Sigmoid colon (tissue), 7 donors: ENCODE data around the gene TTYH1. TPM values are rescaled to one million over a fixed set of nuclear protein-coding genes. Genes with fewer than 3 reads are reported as not detected.

Source experiments
- DNase-seq: peaks from one replicate; pipeline ENCODE4 v3.0.0-alpha.2; 2019
- H3K27ac ChIP-seq, 4 donors: fragments of 200-600 bp; sonication (generic); one replicate each; pipeline ENCODE4 v1.5.1; 2016 to 2019; ENCODE audit warnings: mild to moderate bottlenecking in 1 of 4
- H3K27me3 ChIP-seq, 3 donors: fragments of 200-600 bp; sonication (generic); one replicate each; pipeline ENCODE4 v1.5.1; 2019; ENCODE audit warnings: mild to moderate bottlenecking in 1 of 3
- H3K36me3 ChIP-seq, 4 donors: fragments of 200-600 bp; sonication (generic); one replicate each; pipeline ENCODE4 v1.5.1; 2016 to 2019
- H3K4me1 ChIP-seq, 4 donors: fragments of 200-600 bp; sonication (generic); one replicate each; pipeline ENCODE4 v1.5.1; 2017 to 2019
- H3K4me3 ChIP-seq, 4 donors: fragments of 200-600 bp; sonication (generic); one replicate each; pipeline ENCODE4 v1.5.1; 2017 to 2019; ENCODE audit warnings: mild to moderate bottlenecking in 2 of 4, moderate library complexity in 1 of 4
- H3K9me3 ChIP-seq, 4 donors: fragments of 200-600 bp in 3 of 4; sonication (generic) in 3 of 4; one replicate each; pipeline versions ENCODE4 v1.5.1 to v1.6.1; 2013 to 2019
- CTCF ChIP-seq, 4 experiments: fragments of 450-650 bp in 3 of 4; fragments of 200-600 bp in 1 of 4; IDR thresholded peaks; one replicate each; pipeline ENCODE4 v1.5.1; 2016 to 2019; ENCODE audit warnings: antibody characterized with exemption in 4 of 4, mild to moderate bottlenecking in 3 of 4, moderate library complexity in 2 of 4
- EP300 ChIP-seq, 4 donors: sonication (generic); formaldehyde crosslinking; IDR thresholded peaks; one replicate each; pipeline ENCODE4 v1.6.1; 2017; ENCODE audit warnings: antibody characterized with exemption in 4 of 4
- POLR2A ChIP-seq, 2 donors: fragments of 450-650 bp; IDR thresholded peaks; one replicate each; pipeline ENCODE4 v1.6.1; 2016; ENCODE audit warnings: antibody characterized with exemption in 2 of 2, mild to moderate bottlenecking in 2 of 2, moderate library complexity in 2 of 2
- POLR2AphosphoS5 ChIP-seq, 4 donors: sonication (generic); formaldehyde crosslinking; IDR thresholded peaks; one replicate each; pipeline ENCODE4 v1.6.1; 2017; ENCODE audit warnings: antibody characterized with exemption in 4 of 4
- WGBS, 2 donors: extraction: QIAGEN DNeasy Blood & Tissue Kit; methylation state at CpG; one replicate each; pipeline ENCODE4 v1.1.7; 2013; 5-methylcytosine and 5-hydroxymethylcytosine counted together
- intact Hi-C: fragments of 100-400 bp; cut with DNase I; formaldehyde crosslinking; loops from one replicate; pipeline ENCODE4 v1.15.1; 2023
- polyA plus RNA-seq, 3 donors: library from polyadenylated mRNA; stranded (reverse); fragments of 200-250 nt; gene quantifications; one replicate each; pipeline ENCODE4 v1.2.3, GENCODE V29; 2013
- total RNA-seq, 4 donors: library from RNA; depleted of rRNA; stranded (reverse); fragments of >200 nt; gene quantifications; one replicate each; pipeline ENCODE4 v1.1.0, GENCODE V29; 2016
- donor health status: healthy with polysubstance abuse.
- donor health status: Bipolar disorder and iron deficiency.
- donor health status: healthy.

TTYH1 gene
- total and polyA plus RNA-seq, 7 donors, result 0.23 to 5.4 (median 2.5) TPM

- H3K27ac ChIP-seq, result no peak overlapping the region
- no peaks in the 10 kb centered on the region for H3K9me3 ChIP-seq
- peaks cover 0 to 27% (median 17%) of the 10 kb centered on the region in 4 donors for H3K4me1 ChIP-seq
- H3K36me3 ChIP-seq, result peaks cover 81 to 100% (median 98%) of the 10 kb centered on the region in 4 donors
- WGBS, 2 donors, result 93 to 94% methylated on average over 51 of the region's 51 CpGs
- no peak overlapping the region for H3K4me3 ChIP-seq
- TF ChIP-seq POLR2A (IDR thresholded peaks at IDR 0.05), result no peak
- no peak for TF ChIP-seq CTCF (IDR thresholded peaks at IDR 0.05)
- TF ChIP-seq POLR2AphosphoS5 (IDR thresholded peaks at IDR 0.05), result no peak
- no peak for TF ChIP-seq EP300 (IDR thresholded peaks at IDR 0.05)
- H3K27me3 ChIP-seq, result no peaks in the 10 kb centered on the region
- no peak for DNase-seq
- intact Hi-C loops, result no loop called here
Measured at GRCh38 chr19:54456423-54457373, 41.4 kb downstream of the TTYH1 start.

- WGBS, 2 donors, result 93 to 95% methylated on average over 42 of the region's 42 CpGs
- H3K4me3 ChIP-seq, result no peak overlapping the region
- H3K9me3 ChIP-seq, result no peaks in the 10 kb centered on the region
- peaks cover 0 to 31% (median 21%) of the 10 kb centered on the region in 4 donors for H3K4me1 ChIP-seq
- no peaks in the 10 kb centered on the region for H3K27me3 ChIP-seq
- H3K36me3 ChIP-seq, result peaks cover 70 to 94% (median 87%) of the 10 kb centered on the region in 4 donors
- H3K27ac ChIP-seq, result no peak overlapping the region
- TF ChIP-seq CTCF (IDR thresholded peaks at IDR 0.05) (no peak), POLR2A (IDR thresholded peaks at IDR 0.05) (no peak), POLR2AphosphoS5 (IDR thresholded peaks at IDR 0.05) (no peak), EP300 (IDR thresholded peaks at IDR 0.05) (no peak)
- intact Hi-C loops, result no loop called here
- DNase-seq, result peak; percentile 29
Measured at GRCh38 chr19:54457773-54458647, 42.7 kb downstream of the TTYH1 start.

GRCh38 chr19:54458648-54459281 lies 43.5 kb downstream of the TTYH1 start:
- no peak for TF ChIP-seq CTCF (IDR thresholded peaks at IDR 0.05)
- TF ChIP-seq POLR2A (IDR thresholded peaks at IDR 0.05), result no peak
- no peak for TF ChIP-seq EP300 (IDR thresholded peaks at IDR 0.05)
- no peak for TF ChIP-seq POLR2AphosphoS5 (IDR thresholded peaks at IDR 0.05)
- H3K4me3 ChIP-seq, result no peak overlapping the region
- H3K36me3 ChIP-seq, result peaks cover 62 to 86% (median 79%) of the 10 kb centered on the region in 4 donors
- no peak overlapping the region for H3K27ac ChIP-seq
- peaks cover 0 to 36% (median 26%) of the 10 kb centered on the region in 4 donors for H3K4me1 ChIP-seq
- WGBS, 2 donors, result 90 to 92% methylated on average over 11 of the region's 11 CpGs
- no peak for DNase-seq
- no peaks in the 10 kb centered on the region for H3K9me3 ChIP-seq
- no peaks in the 10 kb centered on the region for H3K27me3 ChIP-seq
- intact Hi-C loops, result no loop called here
